ENCODE measurements around the gene OPN4.

Gene OPN4

DNA sequence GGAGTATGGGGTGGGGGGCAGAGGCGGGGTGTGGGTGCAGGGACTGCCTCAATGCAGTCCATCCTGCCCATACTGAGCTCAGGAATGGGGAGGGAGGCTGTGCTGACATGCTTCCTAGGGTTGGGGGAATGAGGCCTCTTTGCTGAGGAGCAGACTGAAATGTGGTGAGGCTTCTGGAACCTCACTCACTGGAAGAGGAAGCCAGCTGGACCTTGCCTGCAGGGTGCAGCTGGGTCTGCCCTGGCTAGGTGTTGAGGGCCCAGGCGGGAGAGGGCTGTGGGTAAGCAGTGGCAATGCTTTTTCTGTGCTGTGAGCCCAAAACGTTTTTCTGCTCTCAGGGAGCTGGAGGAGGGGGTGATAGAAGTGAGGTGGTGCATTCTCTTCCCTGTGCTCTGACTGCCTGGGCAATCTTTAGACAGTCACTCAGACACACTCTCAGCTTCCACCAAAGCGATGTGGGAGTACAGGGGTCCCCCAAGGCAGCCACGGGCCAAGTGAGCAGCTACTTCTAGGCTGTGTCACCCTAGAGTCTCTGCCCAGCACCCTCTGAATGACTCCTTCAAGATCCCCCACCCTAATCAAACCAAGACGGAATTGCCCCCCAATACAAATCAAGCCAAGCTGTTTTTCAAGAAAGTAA is 60.9 kb downstream of the OPN4 start:
- H3K4me3 ChIP-seq: no peak overlapping the region
- no peak for TF ChIP-seq Cebpa-rat (IDR thresholded peaks at IDR 0.05)

DNA sequence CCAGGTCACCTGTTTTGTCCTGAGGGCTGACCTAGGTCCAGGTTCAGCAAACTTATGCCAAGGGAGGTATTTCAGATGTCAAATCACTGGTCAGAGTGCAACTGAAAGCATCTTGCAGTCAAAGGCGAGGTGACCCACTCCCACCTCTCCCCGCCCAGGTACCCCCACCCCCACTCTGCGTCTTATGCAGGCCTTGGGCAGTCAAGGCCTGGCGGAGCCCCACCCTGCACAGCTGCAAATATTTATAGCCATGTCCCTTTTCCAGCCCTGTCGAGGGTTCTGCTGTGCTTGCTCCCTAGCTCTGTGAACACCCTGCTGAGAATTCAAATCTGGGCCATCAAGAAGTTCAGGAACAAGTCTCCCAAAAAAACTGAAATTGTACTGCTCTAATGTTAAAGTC is 61.5 kb downstream of the OPN4 start:
- no peak overlapping the region for H3K27ac ChIP-seq
- H3K9me3 ChIP-seq (replicated peaks in 1 of 11): no peaks in the 10 kb centered on the region
- H3K36me3 ChIP-seq: no peaks in the 10 kb centered on the region
- H4K20me1 ChIP-seq: no peaks in the 10 kb centered on the region; a peak in 1 of 22 replicates
- TF ChIP-seq Cebpa-rat (IDR thresholded peaks at IDR 0.05): no peak
- H3K4me1 ChIP-seq: peaks cover 1 to 17% (median 10%) of the 10 kb centered on the region in 10 experiments; a peak in 19 of 20 replicates
- peaks cover 0 to 26% (median 11%) of the 10 kb centered on the region in 11 experiments; a peak in 14 of 22 replicates for H3K27me3 ChIP-seq
- no peak overlapping the region for H3K4me3 ChIP-seq
- H3K4me2 ChIP-seq: no peak overlapping the region
- no peak overlapping the region for H3K9ac ChIP-seq

More for the DNA sequence above, 60.9 kb downstream of the OPN4 start:
- H4K20me1 ChIP-seq: no peaks in the 10 kb centered on the region; a peak in 1 of 22 replicates
- no peak overlapping the region for H3K27ac ChIP-seq
- no peaks in the 10 kb centered on the region for H3K36me3 ChIP-seq
- no peaks in the 10 kb centered on the region for H3K9me3 ChIP-seq (replicated peaks in 1 of 11)
- H3K27me3 ChIP-seq: peaks cover 0 to 26% (median 11%) of the 10 kb centered on the region in 11 experiments; a peak in 14 of 22 replicates
- peaks cover 6 to 21% (median 15%) of the 10 kb centered on the region in 10 experiments; a peak in 19 of 20 replicates for H3K4me1 ChIP-seq
- H3K4me2 ChIP-seq: no peak overlapping the region
- no peak overlapping the region for H3K9ac ChIP-seq

Measured in BLaER1 treated with 17β-estradiol and CSF1 and Interleukin-3, amounts not matched to agents 10 nM and 100 nM (cell line).